ENCODE measurements around the gene ETS1.
A peak's percentile ranks its signal among the peaks of the same experiment; 100 is the strongest.

ETS1 gene

DNA sequence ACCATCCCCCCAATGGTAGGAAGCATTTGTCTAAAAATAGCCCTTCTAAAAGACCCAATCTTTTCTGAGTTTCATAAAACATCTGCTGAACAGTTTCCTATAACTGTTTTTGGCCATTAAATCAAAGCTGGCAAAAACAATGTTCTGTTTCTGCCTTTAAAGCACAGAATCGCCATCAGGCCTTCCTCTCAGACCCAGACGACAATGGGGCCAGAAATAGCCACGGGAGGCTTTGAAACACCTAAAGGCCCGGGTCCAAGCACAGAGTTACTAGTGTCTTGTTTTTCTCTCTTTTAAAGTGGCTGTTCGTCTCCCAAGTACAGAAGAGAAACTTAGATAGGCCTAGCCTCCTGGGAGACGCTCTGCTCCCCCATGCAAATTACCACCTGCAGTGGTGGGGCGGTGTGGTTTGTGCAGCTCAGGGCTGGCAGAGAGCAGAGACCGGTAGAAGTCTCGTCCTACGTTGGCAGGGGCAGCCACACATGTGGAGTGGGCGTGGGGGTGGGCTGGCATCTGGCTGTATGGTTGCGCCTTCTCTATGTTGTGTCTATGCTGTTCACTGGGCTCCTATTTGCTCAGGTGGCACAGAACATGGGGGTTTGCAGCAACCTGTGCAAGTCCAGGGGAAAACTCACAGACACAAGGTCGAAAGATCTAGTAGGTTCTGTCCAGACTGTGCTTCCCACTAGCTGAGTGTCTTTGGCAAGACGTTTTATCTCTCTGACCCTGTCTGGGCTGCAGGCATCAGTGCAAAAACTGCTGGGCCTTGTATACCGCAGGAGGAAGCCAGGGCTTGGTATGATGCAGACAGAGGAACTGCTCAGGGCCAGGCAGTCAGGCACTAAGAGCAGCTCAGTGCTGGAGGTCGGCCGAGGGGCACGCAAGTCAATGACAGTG is 23.6 kb upstream of the ETS1 start:
- TF ChIP-seq, protein P1, sequence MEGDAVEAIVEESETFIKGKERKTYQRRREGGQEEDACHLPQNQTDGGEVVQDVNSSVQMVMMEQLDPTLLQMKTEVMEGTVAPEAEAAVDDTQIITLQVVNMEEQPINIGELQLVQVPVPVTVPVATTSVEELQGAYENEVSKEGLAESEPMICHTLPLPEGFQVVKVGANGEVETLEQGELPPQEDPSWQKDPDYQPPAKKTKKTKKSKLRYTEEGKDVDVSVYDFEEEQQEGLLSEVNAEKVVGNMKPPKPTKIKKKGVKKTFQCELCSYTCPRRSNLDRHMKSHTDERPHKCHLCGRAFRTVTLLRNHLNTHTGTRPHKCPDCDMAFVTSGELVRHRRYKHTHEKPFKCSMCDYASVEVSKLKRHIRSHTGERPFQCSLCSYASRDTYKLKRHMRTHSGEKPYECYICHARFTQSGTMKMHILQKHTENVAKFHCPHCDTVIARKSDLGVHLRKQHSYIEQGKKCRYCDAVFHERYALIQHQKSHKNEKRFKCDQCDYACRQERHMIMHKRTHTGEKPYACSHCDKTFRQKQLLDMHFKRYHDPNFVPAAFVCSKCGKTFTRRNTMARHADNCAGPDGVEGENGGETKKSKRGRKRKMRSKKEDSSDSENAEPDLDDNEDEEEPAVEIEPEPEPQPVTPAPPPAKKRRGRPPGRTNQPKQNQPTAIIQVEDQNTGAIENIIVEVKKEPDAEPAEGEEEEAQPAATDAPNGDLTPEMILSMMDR (IDR thresholded peaks at IDR 0.05; ENCODE audit: control insufficient read depth, extremely low read depth, insufficient read depth) = no peak
- no peak overlapping the region for H3K4me3 ChIP-seq (ENCODE audit: low read depth, low read length)
- no peak for DNase-seq (ENCODE audit: low read depth)

DNA sequence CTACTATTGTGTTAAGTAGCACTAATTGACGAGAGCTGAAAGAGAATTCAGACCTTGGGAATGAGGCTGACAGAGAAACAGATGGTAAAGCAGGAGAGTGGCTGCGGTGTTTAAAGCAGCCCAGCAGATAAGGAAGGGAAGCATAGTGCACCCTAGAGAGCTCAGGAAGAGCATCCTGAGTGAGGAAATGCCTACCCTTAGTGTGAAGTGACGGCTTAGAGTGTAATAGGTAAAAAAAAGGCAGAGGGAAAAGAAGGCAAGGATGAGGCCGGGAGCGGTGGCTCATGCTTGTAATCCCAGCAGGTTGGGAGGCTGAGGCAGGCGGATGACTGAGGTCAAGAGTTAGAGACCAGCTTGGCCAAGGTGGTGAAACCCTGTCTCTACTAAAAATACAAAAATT is 22.4 kb upstream of the ETS1 start:
- DNase-seq (ENCODE audit: low read depth) = no peak
- TF ChIP-seq, protein P1 (IDR thresholded peaks at IDR 0.05; ENCODE audit: control insufficient read depth, extremely low read depth, insufficient read depth) = no peak
- no peak overlapping the region for H3K4me3 ChIP-seq (ENCODE audit: low read depth, low read length)

DNA sequence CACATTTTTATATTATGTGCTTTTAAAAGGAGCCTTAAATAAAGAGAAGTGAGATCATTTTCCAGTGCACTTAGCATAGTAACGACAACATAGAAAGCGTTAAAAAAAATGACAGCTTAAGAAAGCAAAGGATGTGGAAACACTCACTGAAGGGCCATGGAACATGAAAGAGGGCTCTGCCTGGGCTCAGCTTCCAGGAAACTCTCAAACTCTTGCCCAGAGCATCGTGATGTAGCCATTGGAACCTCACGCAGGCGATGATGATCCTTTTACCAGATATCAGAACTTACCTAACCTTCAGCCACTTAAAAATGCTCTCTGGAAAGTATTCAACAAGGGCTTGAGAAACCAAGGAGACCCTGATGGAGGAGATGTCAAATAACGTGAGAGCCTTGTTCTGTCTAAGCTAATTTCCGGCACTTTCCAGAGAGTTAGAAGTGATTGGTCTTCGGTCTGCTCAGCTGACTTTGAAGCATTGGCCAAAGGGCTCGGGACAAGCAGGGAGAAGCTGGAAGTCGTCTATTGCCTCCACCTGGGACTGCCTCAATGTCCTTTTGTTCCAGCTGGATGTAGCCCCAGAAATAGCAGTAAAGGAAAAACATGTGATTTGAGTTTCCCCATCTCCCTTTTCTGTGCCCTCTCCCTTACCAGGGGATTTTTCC is 21.5 kb upstream of the ETS1 start:
- DNase-seq (ENCODE audit: low read depth) = no peak
- no peak overlapping the region for H3K4me3 ChIP-seq (ENCODE audit: low read depth, low read length)
- TF ChIP-seq, protein P1 (IDR thresholded peaks at IDR 0.05; ENCODE audit: control insufficient read depth, extremely low read depth, insufficient read depth) = no peak

DNA sequence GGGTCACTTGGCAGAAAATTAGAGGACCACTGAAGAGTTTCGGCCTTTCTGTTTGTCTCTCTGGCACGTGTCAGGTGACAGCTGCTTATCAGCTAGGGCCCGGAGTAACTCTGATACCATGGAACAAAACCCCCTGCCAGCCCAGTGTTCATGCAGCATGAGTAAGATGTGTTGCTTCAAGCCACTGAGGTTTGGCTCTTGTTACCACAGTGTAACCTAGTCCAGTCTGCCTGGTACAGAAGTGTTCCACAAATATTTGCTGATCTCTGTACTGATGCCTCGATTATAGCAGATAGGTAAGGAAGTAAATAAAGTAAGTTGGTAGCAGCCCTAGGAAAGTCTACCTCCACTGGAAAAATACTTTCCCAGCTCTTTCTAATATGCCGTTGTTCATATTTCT is 20.5 kb upstream of the ETS1 start:
- no peak overlapping the region for H3K4me3 ChIP-seq (ENCODE audit: low read depth, low read length)
- TF ChIP-seq, protein P1 (IDR thresholded peaks at IDR 0.05; ENCODE audit: control insufficient read depth, extremely low read depth, insufficient read depth) = no peak
- DNase-seq (ENCODE audit: low read depth) = peak; percentile 90

DNA sequence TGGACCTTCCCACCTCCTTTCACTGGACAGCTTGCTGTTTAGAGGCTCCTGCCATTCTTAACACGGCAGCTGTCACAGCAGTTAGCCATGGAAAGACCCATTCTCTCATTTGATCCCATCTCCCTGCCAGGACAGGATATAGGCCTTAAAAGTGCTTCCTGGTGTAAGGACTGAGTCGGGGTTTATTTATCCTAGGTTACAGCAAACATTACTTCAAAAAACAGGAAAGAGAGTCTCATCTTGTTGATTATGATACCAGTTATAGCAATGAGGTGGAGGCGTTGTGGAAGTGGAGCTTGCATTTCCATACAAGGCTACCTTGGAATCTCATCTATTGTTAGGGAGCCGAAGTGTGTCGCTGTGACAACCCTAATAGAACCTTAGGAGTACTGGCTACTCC is 17.4 kb upstream of the ETS1 start:
- no peak for DNase-seq (ENCODE audit: low read depth)
- TF ChIP-seq, protein P1 (IDR thresholded peaks at IDR 0.05; ENCODE audit: control insufficient read depth, extremely low read depth, insufficient read depth) = no peak

DNA sequence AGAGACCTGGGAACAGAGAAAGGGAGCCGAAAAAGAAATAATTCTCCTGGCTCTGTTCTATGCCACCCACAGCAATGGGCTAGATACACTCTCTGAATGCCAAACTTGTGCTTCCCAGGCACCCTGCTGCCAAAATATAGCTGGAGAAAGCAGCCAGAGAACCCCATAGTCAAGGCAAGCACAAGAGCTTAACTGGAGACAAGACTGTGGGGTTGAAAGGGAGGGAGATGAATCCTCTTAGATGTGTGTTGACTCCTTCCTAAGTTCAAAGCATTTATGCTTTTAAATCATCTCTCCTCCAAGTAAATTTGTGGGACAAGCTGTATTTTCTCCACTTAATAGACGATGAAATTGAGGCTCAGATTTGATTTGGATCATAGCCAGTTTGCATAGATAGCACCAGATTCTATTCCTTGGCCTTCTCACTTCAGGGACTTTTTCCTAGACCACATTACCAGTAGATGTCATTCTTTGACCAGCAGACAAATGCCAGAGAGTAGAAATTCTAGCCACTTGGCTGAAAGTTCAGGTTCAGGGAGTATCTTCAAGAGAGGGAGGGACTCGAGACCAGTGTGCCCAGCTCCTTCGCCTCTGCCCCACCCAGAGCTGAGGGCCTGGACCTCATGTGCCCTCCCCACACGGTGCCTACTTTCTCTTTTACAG is 16.5 kb upstream of the ETS1 start:
- DNase-seq (ENCODE audit: low read depth) = no peak
- H3K4me3 ChIP-seq (ENCODE audit: low read depth, low read length) = no peak overlapping the region
- TF ChIP-seq, protein P1 (IDR thresholded peaks at IDR 0.05; ENCODE audit: control insufficient read depth, extremely low read depth, insufficient read depth) = no peak

More for the DNA sequence above, 17.4 kb upstream of the ETS1 start:
- H3K4me3 ChIP-seq (ENCODE audit: low read depth, low read length) = no peak overlapping the region

Data from LNCaP clone FGC (cell line).